DMS153 treated with DMSO at 0.1 percent for 48 hours (cell line): ENCODE results near the gene PGAP3.
A peak's percentile ranks its signal among the peaks of the same experiment; 100 is the strongest.

ENCODE experiments used
- DNase-seq: peaks from one replicate; lab custom pipeline; 2025; ENCODE audit not compliant: unreplicated experiment; lab: John Stamatoyannopoulos, UW

Gene PGAP3

DNA sequence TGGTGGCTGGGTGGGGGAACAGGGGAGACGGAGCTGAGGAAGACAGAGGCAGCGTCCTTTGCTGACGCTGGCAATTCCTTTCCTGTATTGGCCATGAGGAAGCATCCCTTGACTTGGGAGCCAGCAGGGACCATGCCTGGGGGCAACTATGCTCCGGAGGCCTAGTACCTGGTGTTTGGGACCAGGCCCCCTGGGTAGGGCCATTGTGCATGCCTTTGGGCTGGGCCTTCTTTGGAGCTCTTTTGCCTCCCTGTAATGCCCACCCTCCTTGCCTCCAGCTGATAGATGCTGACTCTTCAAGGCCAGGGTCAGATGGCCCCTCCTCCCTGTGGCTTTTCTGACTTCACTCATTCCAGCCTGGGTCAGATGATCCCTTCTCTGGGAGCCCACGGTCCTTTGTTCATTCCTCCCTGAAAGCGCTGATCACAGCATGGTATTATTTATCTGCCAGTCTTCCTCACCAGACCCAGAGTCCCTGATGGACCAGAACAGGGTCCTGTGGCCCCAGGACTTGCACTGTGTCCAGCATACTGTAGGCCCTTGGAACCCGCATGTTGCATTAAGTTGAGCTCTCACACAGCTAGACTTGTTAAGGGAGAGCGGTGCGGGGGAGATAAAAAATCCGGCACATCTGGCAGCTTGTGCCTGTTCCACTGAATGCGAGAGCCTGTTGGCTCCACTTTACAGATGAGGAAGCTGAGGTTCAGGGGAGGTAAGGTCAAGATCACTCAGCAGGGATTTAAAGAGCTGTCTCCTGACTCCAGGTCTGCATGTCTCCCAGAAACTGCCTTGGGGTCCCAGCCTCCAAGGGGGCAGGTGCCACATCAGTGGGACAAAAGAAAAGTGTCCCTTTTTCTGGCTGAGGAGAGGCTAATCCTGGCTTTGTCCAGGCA, 48.0 kb downstream of the PGAP3 start:
- no peak for DNase-seq

DNA sequence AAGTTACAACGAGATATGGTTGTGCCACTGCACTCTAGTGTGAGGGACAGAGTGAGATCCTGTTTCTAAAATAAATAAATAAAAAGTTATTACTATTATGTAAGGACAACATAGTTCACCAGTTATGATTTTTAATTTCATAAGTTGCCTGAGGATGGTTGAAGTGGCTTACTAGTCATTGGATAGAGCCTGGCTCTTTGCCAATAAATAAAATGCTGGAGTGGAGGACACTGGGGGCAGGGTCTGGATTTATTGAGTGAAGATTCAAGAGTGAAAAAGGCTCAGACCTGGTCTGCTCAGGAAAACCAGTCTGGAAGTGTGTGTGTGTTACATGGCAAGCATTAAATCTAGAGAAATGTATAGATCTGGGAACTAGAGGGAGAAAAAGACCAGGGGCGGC, 48.8 kb downstream of the PGAP3 start:
- DNase-seq: no peak

DNA sequence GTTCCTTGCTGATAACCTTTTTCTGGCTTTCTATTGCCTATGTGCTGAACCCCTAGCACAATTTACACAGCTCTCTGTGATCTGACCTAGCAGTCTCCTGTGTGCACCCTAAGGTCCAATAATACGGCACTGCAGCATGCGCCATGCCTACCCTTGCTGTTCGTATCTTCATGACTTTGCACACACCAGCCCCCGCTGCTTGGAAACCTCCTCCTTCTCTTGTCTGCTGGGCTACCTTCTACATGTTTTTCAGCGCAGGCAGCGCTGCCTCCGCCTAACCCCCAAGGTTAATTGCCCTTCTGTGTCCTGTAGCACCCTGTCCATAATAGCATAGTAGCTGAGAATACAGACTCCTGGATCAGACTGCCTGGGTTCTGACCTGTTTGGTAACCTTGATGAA, 49.5 kb downstream of the PGAP3 start:
- no peak for DNase-seq

DNA sequence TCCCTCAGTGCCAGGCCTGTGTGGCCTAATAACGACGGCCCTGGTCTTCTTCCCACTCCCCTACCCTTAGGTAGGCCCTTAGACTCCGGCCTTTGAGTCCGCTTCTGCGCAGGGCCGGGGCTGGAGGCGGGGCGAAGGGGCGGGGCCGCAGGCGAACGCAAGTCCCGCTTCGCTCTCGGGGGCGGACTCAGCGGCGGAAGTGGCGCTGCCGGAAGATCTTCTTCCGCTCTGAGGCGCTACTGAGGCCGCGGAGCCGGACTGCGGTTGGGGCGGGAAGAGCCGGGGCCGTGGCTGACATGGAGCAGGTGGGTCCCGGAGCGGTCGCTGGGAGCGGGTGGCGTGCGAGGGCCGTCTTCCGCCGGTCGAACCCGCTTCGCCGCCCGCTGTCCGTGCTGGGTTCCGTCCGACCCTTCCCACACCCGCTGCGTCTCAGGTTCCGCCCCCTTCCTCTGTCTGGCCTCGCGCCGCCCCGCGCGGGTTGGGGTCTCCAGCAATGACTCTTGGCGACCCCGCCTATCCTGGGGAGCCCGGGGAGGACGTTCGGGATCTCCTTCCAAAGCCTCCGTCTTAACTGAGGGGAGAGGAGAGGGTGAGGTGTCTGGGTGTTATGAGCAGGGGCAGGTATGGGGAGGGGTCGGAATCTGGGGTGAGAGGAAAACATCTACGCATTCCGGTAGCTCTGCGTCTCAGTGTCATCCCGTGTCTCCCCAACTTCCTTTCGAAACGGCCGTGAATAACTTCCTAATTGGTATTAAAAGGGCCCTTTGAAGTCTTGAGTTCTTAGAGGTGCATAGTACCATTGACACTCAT, 50.7 kb downstream of the PGAP3 start, which contains the start of gene STARD3:
Gene STARD3 (plus strand): TSS at position 218 of the 810 bp plus-strand sequence. CDS start 16,388 bp downstream, outside the sequence.
- DNase-seq: peak; percentile 50

DNA sequence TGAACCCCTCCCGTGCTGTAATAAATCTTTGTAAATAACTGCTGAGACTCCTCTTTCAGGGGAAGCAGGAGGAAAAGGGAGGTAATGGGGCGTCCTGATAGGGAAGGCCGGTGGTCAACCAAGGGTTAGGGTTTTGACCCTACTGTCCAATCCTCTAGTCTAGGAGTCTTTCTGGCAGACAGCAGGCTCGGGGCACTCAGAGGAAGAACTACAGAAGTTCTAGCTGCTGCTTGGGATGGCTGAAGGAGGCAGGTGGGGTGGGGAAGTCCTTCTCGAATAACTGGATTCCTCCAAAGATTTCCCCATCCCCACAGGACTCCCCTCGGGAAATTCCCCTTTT, 51.3 kb downstream of the PGAP3 start:
- DNase-seq: no peak

DNA sequence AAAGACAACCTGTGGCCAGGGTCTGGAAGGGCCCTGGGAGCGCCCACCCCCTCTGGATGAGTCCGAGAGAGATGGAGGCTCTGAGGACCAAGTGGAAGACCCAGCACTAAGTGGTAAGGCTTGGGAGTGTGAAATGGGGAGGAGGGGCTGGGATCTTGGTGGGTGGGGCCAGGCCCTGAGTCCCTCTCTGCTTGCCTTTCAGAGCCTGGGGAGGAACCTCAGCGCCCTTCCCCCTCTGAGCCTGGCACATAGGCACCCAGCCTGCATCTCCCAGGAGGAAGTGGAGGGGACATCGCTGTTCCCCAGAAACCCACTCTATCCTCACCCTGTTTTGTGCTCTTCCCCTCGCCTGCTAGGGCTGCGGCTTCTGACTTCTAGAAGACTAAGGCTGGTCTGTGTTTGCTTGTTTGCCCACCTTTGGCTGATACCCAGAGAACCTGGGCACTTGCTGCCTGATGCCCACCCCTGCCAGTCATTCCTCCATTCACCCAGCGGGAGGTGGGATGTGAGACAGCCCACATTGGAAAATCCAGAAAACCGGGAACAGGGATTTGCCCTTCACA, 52.2 kb downstream of the PGAP3 start:
- DNase-seq: no peak

DNA sequence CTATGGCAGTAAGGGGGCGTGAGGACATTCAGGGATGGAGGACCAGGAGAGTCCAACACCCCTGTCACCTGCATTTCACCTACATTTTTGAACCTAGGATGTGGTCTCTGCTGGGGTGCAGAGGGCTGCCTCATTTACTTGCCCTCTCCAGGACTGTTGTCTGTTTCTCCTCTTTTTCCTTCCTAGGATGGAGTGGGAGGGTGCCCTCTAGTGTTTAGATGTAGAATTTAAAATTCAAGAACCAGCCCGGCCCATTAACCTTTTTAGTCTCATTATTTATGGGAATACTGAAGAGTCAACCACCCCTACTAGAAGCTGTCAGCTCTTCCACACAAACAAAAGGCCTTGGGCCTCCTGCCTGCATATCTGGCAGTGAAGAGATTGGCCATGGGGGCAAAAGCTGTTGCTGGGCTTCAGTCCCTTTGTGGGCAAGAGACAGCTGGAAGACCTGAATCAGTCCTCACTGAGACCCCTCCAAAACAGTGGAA, 53.4 kb downstream of the PGAP3 start:
- peak; percentile 22 for DNase-seq

DNA sequence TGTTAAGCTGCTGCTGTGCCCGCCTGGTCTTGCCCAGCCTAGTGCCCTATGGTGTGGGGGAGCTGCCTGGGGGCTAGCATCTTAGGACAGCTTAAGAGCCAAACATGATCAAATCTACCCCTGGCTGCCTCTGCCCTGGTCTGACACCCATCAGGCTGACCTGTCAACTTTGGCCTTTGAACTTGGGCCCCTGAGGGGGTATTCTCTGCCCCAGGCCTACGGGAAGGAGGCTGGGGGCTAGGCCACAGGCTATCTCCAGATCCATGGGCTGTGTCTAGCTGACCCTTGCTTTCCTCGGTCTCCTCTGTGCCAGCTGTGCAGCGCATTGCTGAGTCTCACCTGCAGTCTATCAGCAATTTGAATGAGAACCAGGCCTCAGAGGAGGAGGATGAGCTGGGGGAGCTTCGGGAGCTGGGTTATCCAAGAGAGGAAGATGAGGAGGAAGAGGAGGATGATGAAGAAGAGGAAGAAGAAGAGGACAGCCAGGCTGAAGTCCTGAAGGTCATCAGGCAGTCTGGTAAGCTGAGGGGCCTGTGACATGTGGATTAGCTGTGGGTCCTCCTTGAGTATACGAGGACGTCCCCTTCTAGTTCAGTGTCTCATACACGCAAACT, 54.2 kb downstream of the PGAP3 start:
- no peak for DNase-seq

DNA sequence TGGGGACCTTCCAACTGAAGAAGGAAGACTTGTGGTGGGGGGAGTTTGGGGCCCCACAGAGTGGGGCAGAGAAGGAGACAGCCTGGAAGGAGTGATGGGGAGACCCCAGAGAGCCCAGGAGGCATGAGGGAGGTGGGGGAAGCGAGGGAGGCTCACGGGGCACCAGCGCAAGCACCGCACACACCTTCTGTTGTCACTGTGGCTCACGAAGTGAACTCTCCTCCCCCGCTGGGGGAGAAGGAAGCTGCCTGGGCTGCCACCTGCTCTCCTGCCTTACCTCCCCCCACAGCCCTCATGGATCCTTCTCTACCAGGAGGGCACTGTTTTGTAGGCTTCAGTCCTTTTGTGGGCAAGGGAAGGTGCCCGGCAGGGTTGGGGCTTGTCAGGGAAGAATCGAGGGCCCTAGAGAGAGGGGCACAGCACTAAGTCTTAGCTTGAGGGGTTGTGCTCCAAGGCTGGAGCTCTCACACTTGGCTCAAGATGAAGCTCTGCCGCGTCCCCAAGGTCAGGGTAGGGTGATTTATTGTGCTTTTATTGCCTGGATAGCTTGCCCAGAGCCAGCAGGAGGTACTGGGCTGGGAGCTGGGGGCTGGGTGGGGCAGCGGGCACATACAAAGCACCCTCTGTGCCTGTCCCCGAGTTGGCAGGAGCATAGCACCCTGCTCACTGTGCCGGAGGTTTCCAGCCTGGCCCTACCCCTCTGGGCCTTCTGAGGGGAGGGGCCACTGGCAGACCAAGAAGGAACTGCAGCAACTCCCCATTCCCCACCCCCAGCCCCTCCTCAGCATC, 55.5 kb downstream of the PGAP3 start:
- no peak for DNase-seq

DNA sequence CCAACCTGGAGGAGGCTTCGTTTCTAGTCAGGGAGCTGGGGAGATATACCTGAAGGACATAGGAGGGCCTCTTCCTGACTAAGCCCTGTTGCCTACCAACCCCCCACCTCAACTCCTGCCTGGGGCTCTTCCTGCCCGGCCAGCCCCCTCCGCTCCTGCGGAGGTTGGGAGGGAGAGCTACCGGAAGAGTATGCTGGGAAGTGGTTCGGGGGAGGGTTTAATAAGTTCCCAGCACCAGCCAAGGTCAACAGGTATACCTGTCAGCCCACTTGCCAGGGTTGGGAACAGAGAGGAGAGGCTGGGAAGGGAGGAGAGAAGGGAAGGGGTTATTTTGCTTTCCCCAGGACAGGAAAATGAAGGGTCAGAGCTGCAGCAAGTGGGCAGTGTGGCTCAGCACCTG, 56.5 kb downstream of the PGAP3 start:
- DNase-seq: peak; percentile 53

DNA sequence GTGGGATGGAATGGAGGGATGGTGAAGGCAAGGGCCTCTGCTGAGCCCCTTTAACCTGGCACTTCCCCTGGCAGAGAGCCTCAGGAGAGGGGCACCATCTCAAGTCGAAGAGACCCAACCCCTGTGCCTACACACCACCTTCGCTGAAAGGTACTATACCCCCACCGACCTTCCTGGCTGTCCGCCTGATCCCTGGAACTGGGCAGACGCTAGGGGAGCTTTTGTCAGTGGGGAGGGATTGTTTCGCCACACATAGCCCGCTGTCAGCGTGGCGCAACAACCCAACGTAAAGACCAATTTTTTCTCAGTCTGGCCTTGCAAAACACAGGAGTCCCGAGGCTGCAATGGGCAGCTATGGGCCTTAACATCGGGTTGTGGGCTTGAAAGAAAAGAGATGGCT, 58.0 kb downstream of the PGAP3 start:
- no peak for DNase-seq

DNA sequence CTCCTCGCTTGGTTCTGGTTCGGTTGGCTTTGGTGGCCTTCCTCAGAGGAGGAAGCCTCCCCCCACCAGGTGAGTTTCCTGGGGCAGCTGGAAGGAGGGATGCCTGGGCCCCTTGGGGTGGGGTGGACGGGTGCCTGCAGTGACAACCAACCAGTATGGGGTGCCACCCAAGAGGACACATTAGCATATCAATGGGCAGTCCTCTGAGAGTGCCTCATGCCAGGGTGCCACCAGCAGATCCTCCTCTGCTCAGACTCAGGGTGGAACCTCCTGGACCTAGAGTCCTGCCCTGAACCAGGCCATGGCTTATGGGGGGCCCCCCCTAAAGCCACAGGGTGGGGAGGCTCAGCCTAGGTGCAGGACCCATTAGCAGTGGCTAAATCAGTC, 58.4 kb downstream of the PGAP3 start:
- DNase-seq: no peak

DNA sequence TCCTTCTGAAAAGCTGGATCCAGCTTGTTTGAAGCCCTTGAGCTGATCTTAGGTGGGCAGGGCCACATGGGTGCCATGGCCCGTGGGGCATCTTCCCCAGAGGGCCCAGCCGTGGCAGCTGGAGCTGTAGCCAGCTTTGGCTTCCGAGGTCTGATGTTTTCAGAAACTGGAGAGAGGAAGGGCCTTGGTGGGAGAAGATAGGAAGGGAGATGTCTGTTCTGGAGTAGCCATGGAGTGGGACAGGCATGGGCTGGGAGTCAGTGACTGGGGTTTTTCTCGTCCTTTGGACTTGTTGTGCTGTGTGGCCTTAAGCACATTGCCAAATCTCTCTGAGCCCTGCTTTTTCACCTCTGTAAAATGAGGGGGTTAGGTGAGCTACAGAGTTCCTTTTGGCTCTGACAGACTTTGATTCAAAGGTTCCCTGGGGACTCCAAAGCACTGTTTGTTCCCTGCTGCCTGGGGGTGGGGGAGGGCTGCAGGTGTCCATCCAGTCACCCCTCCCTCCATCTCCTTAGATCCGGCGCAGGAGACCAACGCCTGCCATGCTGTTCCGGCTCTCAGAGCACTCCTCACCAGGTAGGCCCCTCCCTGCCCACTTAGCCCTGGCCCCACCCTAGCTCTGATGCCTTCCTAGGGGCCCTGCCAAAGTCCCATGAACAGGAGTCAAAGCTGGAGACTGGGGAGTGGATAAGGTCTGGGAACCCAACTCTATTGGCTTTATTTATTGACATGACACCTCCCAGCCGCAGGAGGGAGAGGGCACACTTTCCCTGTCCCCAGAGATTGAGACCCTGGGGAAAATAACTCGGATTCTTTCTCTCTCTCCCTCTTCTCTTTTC, 59.0 kb downstream of the PGAP3 start:
- DNase-seq: peak; percentile 92

DNA sequence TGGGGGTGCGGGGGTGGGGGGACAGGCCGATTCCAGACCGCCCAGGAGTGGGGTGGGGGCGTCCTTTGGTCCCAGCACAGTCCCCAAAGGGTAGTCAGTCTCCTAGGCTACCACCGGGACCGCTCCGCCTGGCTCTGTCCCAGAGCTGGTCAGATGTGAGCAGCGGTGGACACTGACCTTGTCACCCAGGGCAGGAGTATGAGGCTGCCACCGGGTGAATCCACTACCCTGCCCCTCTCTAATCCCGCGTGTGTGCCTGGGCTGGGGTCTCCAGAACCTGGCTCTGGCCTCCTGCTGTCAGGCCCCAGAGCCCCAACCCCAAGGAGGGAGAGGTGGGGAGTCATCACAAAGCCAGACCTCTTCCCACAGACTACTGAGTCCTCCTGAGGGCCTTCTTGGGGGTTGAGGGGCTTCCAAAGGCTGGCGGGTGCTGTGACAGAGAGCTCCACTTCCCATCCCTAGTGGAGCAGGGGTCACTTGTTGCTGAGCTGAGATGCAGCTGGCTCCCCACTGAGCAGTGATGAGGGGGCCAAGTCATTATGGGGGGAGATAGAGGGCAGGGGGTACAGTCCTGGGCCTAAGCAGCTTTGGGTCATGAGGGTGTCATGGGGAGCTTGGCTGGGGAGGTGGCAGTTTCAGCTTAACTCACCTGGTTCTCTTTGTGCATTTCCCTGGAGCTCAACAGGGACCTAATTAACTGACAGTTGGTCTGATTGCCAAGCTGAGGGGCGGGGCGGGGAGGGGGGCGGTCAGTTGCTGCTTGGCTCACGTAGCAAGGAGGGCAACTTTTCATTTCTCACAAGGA, 59.9 kb downstream of the PGAP3 start:
- no peak for DNase-seq

DNA sequence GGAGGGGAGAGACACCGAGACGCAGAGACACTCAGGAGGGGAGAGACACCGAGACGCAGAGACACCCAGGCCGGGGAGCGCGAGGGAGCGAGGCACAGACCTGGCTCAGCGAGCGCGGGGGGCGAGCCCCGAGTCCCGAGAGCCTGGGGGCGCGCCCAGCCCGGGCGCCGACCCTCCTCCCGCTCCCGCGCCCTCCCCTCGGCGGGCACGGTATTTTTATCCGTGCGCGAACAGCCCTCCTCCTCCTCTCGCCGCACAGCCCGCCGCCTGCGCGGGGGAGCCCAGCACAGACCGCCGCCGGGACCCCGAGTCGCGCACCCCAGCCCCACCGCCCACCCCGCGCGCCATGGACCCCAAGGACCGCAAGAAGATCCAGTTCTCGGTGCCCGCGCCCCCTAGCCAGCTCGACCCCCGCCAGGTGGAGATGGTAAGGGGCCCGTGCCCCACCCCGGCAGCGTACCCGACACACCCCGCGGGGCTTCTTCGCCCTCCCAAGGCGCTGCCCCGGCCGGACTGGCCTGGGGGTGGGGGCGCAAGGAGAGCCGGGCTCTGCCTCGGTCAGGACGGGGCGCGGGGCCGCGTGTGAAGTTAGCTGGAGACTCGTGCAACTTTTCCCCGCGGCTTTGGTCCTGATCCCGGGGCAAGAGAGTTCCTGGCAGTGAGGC, 60.7 kb downstream of the PGAP3 start:
- no peak for DNase-seq

DNA sequence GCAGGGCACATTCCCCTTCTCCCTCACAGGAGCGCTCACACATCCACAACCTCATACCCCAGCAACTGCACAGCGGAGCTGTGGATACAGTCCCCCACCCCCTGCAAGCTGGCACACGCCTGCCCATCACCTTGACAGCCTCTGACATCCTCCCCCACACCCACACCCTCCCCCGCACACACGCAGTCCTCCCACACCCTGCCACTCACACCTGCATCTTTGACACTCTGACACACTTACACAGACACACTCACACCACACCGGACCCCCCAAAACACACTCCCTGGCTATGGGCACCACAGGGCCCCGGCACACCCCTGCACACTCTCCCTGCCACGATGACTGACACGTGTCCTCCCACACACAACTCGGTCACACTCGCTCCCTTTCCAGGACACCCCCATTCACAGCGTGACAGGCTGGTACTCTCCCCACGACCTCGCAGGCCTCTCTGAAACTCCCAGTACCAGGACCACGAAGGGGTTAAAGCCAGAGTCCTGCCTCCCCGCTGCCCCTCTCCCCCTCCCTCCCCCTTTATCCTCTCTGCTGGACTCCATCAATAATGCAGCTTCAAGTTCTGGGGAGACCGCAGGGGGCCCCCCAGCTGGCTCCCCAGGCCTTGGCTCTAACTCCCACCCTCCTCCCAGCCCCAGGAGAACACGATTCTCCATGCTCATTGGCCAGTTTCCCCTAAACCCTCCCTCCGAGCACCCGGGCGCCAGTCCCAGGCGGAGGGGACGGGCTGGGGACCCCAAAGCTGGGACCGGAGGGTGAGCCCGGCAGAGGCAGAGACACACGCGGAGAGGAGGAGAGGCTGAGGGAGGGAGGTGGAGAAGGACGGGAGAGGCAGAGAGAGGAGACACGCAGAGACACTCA, 61.4 kb downstream of the PGAP3 start, which contains the start of gene PPP1R1B:
Gene PPP1R1B (plus strand): TSS at position 782 of the 876 bp plus-strand sequence. CDS start 441 bp downstream, outside the sequence.
- no peak for DNase-seq

DNA sequence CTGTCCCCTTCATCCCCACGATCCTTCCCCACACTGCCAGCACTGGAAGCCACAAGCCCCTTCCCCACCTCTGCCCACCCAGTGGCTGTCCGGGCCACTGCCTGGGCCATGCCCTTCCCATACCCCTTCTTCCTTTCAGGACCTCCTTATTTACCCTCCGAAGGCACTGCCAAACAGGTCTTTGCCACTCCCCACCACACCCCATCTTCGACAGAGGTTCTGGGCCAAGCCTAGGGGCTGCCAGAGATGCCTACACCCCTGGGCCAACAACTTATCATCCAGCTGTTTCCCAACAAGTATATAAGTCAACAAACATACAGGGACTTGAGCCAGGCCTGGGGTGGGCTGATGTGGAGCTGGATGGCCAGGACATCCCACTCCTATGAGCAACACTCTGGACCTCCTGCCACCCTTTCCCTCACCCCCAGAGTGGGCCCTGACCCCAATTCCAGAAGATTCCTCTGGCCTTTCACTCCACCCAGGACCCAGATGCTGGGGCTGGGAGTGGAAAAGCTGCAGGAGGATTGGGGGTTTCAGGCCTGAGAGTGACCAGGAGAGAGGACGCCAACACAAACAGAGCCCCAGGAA, 62.6 kb downstream of the PGAP3 start:
- no peak for DNase-seq
